Measurements from ENCODE around the gene RUSF1.
"Not testable (repeated sequence)": the region's sequence is repeated elsewhere in the genome, so short reads cannot be mapped to it uniquely, and the experiment has no call there.

The RUSF1 gene

GRCh38 chr16:31445931-31446330, 62.3 kb downstream of the RUSF1 start:
- not testable (repeated sequence) for FAIRE-seq

DNA sequence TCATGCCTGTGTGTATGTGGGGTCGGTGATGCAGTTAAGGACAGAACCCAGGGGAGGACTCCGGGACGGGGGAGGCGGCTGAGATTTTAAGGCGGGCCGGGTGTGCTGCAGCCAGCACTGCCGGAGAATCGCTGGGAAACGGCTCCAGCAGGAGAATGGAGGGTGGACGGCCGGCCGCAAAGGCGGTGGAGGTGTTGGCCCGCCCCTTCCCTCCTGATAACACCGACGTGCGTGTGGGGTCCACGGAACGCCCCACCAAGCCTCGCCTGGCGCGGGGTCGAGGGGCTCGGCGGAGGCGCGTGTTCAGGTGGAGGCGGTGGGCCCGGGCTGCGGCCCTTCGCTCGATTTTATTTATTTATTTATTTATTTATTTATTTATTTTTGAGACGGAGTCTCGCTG, 66.2 kb downstream of the RUSF1 start:
- FAIRE-seq, result no peak

GRCh38 chr16:31440516-31441184, 67.5 kb downstream of the RUSF1 start:
- FAIRE-seq, result no peak

DNA sequence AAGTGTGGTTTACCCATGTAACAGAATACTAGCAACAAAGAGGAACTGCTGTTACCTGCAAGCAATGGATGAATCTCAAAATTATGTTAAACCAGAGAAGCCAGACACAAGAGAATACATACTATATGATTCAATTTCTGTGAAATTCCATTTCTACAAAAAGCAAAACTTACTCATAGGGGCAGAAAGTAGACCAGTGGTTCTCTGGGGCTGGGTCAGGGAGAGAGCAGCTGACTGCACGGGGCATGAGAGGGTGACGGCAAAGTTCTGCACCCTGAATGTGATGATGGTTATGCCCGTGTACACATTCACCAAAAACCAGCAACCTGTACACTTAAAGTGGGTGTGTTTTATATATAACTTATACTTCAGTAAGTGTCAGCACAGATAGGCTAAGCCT, 68.7 kb downstream of the RUSF1 start:
- FAIRE-seq, result no peak
